HG02642 (cell line): ENCODE data around the gene FREM2.

ENCODE experiments used
- ATAC-seq: cut with Tn5 transposase; IDR thresholded peaks from one replicate; pipeline ENCODE4 v1.9.1; 2021; ENCODE audit warnings: mild to moderate bottlenecking; ENCODE audit not compliant: unreplicated experiment, poor library complexity

The FREM2 gene

GRCh38 chr13:38685431-38685830 lies 1.4 kb upstream of the FREM2 start:
- no peak for ATAC-seq

GRCh38 chr13:38685974-38686576 lies 802 bp upstream of the FREM2 start:
- ATAC-seq = no peak

- ATAC-seq = no peak
These were observed 661 bp downstream of the FREM2 start for GRCh38 chr13:38687246-38688229.

GRCh38 chr13:38688674-38689073 lies 1.8 kb downstream of the FREM2 start:
- ATAC-seq = no peak

- no peak for ATAC-seq
These were observed 3.4 kb downstream of the FREM2 start for GRCh38 chr13:38690231-38690630.

GRCh38 chr13:38693168-38693567 lies 6.3 kb downstream of the FREM2 start:
- no peak for ATAC-seq

- no peak for ATAC-seq
These were observed 6.8 kb downstream of the FREM2 start for GRCh38 chr13:38693641-38694040.

GRCh38 chr13:38697197-38697596 lies 10.3 kb downstream of the FREM2 start:
- no peak for ATAC-seq

GRCh38 chr13:38697628-38698333 lies 10.9 kb downstream of the FREM2 start:
- no peak for ATAC-seq

GRCh38 chr13:38700051-38700450 lies 13.2 kb downstream of the FREM2 start:
- ATAC-seq = no peak

- ATAC-seq = no peak
These were observed 15.8 kb downstream of the FREM2 start for GRCh38 chr13:38702669-38703068.

- no peak for ATAC-seq
These were observed 16.4 kb downstream of the FREM2 start for GRCh38 chr13:38703255-38703654.

GRCh38 chr13:38705365-38705764 lies 18.5 kb downstream of the FREM2 start:
- no peak for ATAC-seq

GRCh38 chr13:38707460-38707859 lies 20.6 kb downstream of the FREM2 start:
- no peak for ATAC-seq

- ATAC-seq = no peak
These were observed 26.2 kb downstream of the FREM2 start for GRCh38 chr13:38713046-38713445.

- ATAC-seq = no peak
These were observed 31.5 kb downstream of the FREM2 start for GRCh38 chr13:38718374-38718773.

- no peak for ATAC-seq
These were observed 43.5 kb downstream of the FREM2 start for GRCh38 chr13:38730332-38730731.

- no peak for ATAC-seq
These were observed 46.3 kb downstream of the FREM2 start for GRCh38 chr13:38733146-38733545.

GRCh38 chr13:38735665-38736440 lies 49.0 kb downstream of the FREM2 start:
- ATAC-seq = no peak

- no peak for ATAC-seq
These were observed 56.6 kb downstream of the FREM2 start for GRCh38 chr13:38743466-38743865.
